ELR (cell line): ENCODE data around the gene PRPF8.
A peak's percentile ranks its signal among the peaks of the same experiment; 100 is the strongest.

Experiments used
- DNase-seq: peaks from one replicate; pipeline ENCODE4 v3.0.0-alpha.2; 2015; ENCODE audit warnings: low read depth

Gene PRPF8

DNA sequence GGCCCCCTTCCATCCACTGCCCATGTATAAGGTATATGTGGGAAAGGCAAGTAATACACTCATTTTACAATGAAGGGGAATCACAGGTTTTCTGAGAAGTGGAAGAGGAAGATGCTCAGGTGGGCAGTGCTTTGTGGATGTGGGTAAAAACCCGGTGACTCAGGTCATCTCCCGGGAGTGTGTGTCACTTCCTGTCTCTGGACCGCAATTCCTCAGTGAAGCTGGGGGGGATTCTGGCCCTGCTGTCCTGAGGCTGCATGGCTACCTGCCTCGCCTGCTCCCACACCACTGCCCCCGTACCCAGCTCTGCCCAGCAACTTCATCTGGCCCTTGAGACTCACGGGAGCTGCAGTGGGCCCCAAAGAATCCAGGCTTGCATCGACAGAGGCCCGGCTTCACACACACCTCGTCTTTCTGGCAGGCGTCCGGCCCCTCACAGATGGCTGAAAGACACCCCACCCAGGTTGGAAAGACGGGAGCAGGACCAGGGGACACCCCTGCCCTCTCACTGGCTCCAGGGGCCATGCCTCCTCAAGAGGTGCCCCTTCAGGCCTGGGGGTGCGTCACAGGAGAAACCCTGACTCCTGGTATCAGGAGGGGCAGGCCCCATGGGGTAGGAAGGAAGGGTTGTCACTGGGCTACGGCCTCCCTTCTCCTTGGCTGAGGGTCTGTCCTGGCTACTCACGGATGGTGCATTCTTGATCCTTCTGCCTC lies 40.0 kb downstream of the PRPF8 start:
- peak; percentile 91 for DNase-seq

GRCh38 chr17:1643999-1644492 lies 40.6 kb downstream of the PRPF8 start:
- DNase-seq, result peak; percentile 56

- peak; percentile 42 for DNase-seq
These were observed 41.2 kb downstream of the PRPF8 start for GRCh38 chr17:1643293-1643998.

- no peak for DNase-seq
These were observed 43.6 kb downstream of the PRPF8 start for GRCh38 chr17:1641065-1641403.

- DNase-seq, result no peak
These were observed 44.2 kb downstream of the PRPF8 start for GRCh38 chr17:1640329-1641064.

- DNase-seq, result no peak
These were observed 45.0 kb downstream of the PRPF8 start for GRCh38 chr17:1639549-1640180.

GRCh38 chr17:1638624-1639300 lies 45.9 kb downstream of the PRPF8 start:
- no peak for DNase-seq

- DNase-seq, result no peak
These were observed 46.5 kb downstream of the PRPF8 start for GRCh38 chr17:1638171-1638590.

- no peak for DNase-seq
These were observed 47.9 kb downstream of the PRPF8 start for GRCh38 chr17:1636732-1637285.

DNA sequence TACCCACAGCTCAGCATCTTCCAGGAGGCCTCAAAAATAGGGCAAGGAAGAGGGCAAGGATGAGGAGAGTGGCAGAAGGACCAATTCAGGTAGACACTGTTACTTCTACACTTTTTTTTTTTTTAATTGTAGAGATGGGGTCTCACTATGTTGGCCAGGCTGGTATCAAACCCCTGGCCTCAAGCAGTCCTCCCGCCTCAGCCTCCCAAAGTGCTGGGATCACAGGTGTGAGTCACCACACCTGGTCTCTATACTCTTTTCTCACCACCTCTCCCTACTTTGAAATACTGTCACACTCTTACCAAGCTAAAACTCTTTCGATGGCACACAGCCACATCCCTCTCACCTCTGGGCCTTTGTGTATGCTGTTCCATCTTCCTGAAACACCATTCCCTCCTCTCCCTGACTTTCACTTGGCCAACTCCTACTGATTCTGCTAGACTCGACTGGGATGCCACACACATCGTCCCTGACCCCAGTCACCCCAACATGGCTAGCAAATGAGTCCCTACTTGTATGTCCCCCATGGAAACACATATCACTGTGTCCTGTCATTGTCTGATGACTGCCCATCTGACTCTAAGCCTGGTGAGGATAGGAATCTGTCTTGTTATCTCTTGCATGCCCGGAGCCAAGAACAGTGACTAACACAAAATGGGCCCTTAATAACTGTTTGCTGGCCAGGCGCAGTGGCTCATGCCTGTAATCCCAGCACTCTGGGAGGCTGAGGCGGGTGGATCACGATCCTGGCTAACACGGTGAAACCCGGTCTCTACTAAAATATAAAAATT lies 48.8 kb downstream of the PRPF8 start:
- no peak for DNase-seq

DNA sequence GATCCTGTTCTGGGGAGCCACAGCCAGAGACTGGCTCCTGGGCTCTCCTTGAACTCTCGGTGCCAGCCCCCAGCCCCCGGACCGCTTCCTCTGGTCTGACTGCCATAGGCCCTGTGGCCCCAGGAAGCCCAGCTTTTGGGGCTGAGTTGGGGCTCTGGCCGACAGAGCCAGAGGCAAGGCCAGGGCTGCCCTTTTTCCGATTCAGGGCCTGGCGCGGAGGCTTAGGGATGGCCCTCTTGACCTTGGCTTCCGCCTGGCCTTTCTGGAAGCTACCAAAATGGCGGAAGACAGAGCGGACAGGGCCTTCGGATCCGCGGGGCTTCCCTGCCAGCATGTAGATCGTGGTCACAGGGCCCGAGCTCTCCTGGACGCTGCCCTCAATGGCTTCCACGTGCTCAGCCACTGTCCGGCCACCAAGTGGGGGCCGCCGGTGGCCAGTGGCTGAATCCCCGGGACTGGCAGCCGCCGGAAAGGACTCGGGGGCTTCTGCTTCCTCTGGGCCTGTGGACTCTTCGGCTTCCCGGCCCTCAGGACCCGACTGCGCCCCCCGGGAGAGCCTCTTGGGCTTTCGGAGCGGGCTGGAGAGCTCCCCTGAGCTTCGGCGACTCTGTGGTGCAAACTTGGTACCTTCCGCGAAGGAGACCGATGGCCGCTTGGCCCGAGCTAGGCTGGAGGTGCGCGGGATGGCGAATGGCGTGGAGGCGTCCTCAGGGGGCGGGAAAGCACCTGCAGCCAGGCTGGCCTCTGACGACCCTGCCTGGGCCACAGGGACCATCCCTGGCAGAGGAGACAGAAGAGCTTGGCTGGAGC lies 49.6 kb downstream of the PRPF8 start:
- DNase-seq, result no peak

DNA sequence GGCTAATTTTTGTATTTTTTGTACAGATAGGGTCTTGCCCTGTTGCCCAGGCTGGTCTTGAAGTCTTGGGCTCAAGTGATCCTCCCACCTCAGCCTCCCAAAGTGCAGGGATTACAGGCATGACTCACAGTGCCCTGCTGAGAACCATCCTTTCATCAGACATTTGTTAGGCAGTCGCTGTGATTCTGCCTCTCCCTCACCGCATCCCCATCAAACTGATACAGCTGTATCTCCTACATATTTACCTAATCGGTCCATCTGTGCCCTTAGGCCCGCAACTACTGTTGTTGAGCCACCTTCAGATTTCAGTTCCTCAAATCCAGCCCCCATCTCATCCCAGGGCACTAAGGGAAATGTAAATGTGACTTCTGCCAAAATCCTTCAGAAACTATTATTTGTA lies 54.0 kb downstream of the PRPF8 start:
- DNase-seq, result no peak

GRCh38 chr17:1629504-1630310 lies 55.0 kb downstream of the PRPF8 start:
- peak; percentile 52 for DNase-seq

- DNase-seq, result peak; percentile 94
These were observed 55.7 kb downstream of the PRPF8 start for GRCh38 chr17:1628856-1629503.

DNA sequence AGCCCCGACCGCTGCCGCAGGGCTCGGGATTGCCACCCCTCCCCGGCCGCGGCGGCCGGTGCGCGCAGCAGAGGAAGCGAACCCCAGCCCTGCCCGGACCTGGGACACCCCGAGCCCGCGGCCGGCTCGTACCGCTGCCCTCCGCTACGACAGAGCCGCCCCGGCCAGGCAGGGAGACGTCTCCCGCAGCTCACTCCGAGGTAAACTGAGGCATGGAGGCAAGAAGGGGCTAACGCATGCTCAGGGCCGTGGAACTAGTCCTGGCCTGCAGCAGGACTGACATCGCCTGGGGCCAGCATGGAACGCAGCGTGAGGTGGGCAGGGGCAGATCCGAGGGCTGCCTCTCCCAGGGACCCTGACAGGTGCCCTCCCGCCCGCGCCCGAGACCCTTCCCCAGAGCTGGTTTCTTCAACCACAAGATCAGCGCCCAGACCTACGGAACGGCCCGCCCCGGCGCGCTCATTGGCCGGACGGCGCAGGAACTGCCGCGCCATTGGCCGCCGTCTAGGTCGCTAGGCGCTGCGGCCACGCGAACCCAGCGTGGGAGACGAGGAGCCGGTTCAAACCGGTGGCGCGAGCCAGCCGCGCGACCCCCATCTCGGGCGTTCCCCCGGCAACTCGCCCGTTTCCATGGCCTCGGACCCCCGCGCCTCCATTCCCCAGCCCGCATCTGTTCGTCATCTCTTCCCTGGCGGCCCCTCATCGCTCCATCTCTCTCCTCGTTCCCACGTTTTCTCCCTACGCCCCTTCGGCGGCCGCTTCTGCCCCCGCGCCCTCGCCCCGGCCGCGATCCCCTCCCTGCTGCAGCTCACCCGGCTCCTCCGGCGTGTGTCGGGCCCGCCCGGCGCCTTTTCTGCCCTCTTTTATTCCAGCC lies 56.4 kb downstream of the PRPF8 start, which contains the start of gene SLC43A2:
TSS of gene SLC43A2 (minus strand) at position 853 of the 874 bp plus-strand sequence. CDS start 960 bp downstream, outside the sequence.
- DNase-seq, result peak; percentile 82

GRCh38 chr17:1627182-1627981 lies 57.3 kb downstream of the PRPF8 start:
- no peak for DNase-seq
